HUDEP-2 (cell line): ENCODE results near the gene FMN1.

Experiments used
- DNase-seq, 76 experiments: peaks; one replicate each; lab custom pipeline; 2025; ENCODE audit not compliant: unreplicated experiment in 76 of 76; lab: John Stamatoyannopoulos, UW

Gene FMN1

DNA sequence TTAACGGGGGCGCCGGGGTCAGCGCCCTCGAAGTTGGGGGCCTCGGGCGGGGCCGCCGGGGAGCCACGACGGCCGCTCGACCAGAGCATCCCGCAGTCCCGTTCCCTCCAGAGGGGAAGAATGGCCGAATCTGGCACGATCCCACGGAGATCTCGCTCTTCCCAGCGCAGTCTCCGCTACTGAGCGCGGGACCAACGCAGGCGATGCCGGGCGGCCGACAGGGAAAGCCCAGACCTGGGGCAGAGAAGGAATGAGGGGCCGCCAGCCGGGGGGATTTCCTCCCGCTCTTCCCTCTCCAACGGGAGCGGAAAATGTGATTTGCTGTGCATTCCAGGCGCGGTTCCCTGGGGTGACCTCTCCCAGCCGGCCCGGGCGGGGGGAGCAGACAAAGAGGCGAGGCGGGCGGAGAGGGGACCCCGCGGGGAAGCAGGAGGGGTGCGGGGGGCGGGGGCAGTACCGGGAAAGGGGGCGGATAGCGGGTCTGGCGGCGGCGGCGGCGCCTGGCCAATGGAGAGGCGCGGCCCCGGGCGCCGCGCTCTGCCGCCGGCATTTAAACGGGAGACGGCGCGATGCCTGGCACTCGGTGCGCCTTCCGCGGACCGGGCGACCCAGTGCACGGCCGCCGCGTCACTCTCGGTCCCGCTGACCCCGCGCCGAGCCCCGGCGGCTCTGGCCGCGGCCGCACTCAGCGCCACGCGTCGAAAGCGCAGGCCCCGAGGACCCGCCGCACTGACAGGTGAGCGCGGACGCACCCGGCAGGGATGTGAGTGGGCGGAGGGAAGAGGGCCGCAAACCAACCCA is 476.9 kb downstream of the FMN1 start, which contains the start of gene GREM1:
GREM1 (plus strand) TSS at position 579 of the 801 bp plus-strand sequence. CDS start 12,687 bp downstream, outside the sequence.
- no peak for DNase-seq

GRCh38 chr15:32716915-32717425 is 477.5 kb downstream of the FMN1 start:
- DNase-seq = no peak

- DNase-seq = no peak
Measured at GRCh38 chr15:32716216-32716914, 478.1 kb downstream of the FMN1 start.
